ENCODE results near the gene GPBP1L1. TPM values are rescaled to one million over a fixed set of nuclear protein-coding genes. Genes with fewer than 3 reads are reported as not detected.

The GPBP1L1 gene
- total RNA-seq (100 to 1,000 TPM; 107 to 153 TPM), polyA plus RNA-seq (10 to 100 TPM; 40.4 to 54.1 TPM)
- long read RNA-seq, donor 1, partial matches to known transcripts, result 0 of 13 reads
- long read RNA-seq, donor 1, other reads (novel, unspliced or antisense), result 0 of 13 reads
- long read RNA-seq, donor 2, transcript GPBP1L1-207 (3 exons, 964 nt), result major isoform, 5 of 9 reads
- long read RNA-seq, donor 2, partial matches to known transcripts, result 0 of 9 reads
- long read RNA-seq, donor 2, other reads (novel, unspliced or antisense), result 0 of 9 reads
- long read RNA-seq, donor 3, transcript GPBP1L1-202 (13 exons, 3,736 nt), result major isoform, 5 of 12 reads
- long read RNA-seq, donor 3, partial matches to known transcripts, result 0 of 12 reads
- long read RNA-seq, donor 3, other reads (novel, unspliced or antisense), result 0 of 12 reads
- long read RNA-seq, donor 4, transcript GPBP1L1-207 (3 exons, 964 nt), result major isoform, 6 of 11 reads
- long read RNA-seq, donor 4, partial matches to known transcripts, result 0 of 11 reads
- long read RNA-seq, donor 4, other reads (novel, unspliced or antisense), result 0 of 11 reads
- long read RNA-seq, donor 5, transcript GPBP1L1-202 (13 exons, 3,736 nt), result major isoform, 6 of 90 reads
- long read RNA-seq, donor 5, transcript GPBP1L1-201 (12 exons, 3,599 nt), result minor isoform, 5 of 90 reads
- long read RNA-seq, donor 5, transcript GPBP1L1-207 (3 exons, 964 nt), result major isoform, 6 of 90 reads
- long read RNA-seq, donor 5, partial matches to known transcripts, result 36 of 90 reads
- long read RNA-seq, donor 5, other reads (novel, unspliced or antisense), result 33 of 90 reads

- whole genome bisulfite sequencing, 2 donors, result 1% methylated on average over 49 to 52 of the region's 52 CpGs
- DNase-seq, result peak; percentile 98 to 99 (median 99)
- H3K9ac ChIP-seq (ENCODE audit: insufficient read depth in 1 of 2, low read length in 2 of 2), result peak within 1 kb of the TSS; percentile 83 to 96
- TF ChIP-seq CTCF (IDR thresholded peaks at IDR 0.05; ENCODE audit: control extremely low read depth, extremely low read depth), result no peak
- H3K27me3 ChIP-seq (ENCODE audit: control insufficient read depth in 3 of 3, insufficient read depth in 3 of 3, low read length in 2 of 3), result no peaks in the 10 kb centered on the region
- peaks cover 0 to 3% (median 1%) of the 10 kb centered on the region in 4 donors for H3K36me3 ChIP-seq (ENCODE audit: control insufficient read depth in 4 of 4, insufficient read depth in 4 of 4, low read length in 4 of 4)
- H3K9me3 ChIP-seq (ENCODE audit: control insufficient read depth in 4 of 4, insufficient read depth in 3 of 4, low read length in 3 of 4), result no peaks in the 10 kb centered on the region
- peak; percentile 93 for ATAC-seq (ENCODE audit: insufficient read depth, low FRiP score)
- H3K4me1 ChIP-seq (ENCODE audit: control insufficient read depth in 5 of 5, insufficient read depth in 5 of 5, low read length in 5 of 5), result peaks cover 0 to 15% (median 6%) of the 10 kb centered on the region in 5 donors
- H3K4me3 ChIP-seq, result peak within 1 kb of the TSS; percentile 92
- H3K27ac ChIP-seq (ENCODE audit: low read depth in 1 of 2, low read length in 1 of 2), result peak within 1 kb of the TSS; percentile 98 to 99
These were observed at the start of gene GPBP1L1 for GRCh38 chr1:45686288-45687013. Gene GPBP1L1, minus strand, starts transcription at chr1:45686533. Its CDS starts 27,446 bp downstream, at chr1:45659087.

- WGBS, 2 donors, result 96 to 100% methylated on average over 1 of the region's 1 CpG
These were observed 44.5 kb upstream of the GPBP1L1 start for GRCh38 chr1:45730780-45731319.

More at GRCh38 chr1:45730780-45731319, 44.5 kb upstream of the GPBP1L1 start:
- Histone ChIP-seq H3K9me3 (ENCODE audit: control insufficient read depth in 4 of 4, insufficient read depth in 3 of 4, low read length in 3 of 4) (no peaks in the 10 kb centered on the region), H3K4me3 (no peak overlapping the region), H3K27me3 (ENCODE audit: control insufficient read depth in 3 of 3, insufficient read depth in 3 of 3, low read length in 2 of 3) (no peaks in the 10 kb centered on the region), H3K27ac (ENCODE audit: low read depth in 1 of 2, low read length in 1 of 2) (peak overlapping the region in 1 of 2 donors; percentile 15), H3K4me1 (ENCODE audit: control insufficient read depth in 5 of 5, insufficient read depth in 5 of 5, low read length in 5 of 5) (no peaks in the 10 kb centered on the region), H3K9ac (ENCODE audit: insufficient read depth in 1 of 2, low read length in 2 of 2) (no peak overlapping the region), H3K36me3 (ENCODE audit: control insufficient read depth in 4 of 4, insufficient read depth in 4 of 4, low read length in 4 of 4) (peaks cover 0 to 8% (median 2%) of the 10 kb centered on the region in 4 donors)
- no peak for ATAC-seq (ENCODE audit: insufficient read depth, low FRiP score)
- DNase-seq, result no peak
- no peak for TF ChIP-seq CTCF (IDR thresholded peaks at IDR 0.05; ENCODE audit: control extremely low read depth, extremely low read depth)

Measured in lung (tissue), 16 donors.